Endometrial microvascular endothelial cells (primary cell): ENCODE data around the gene MAPK8IP3. TPM values are rescaled to one million over a fixed set of nuclear protein-coding genes. Genes with fewer than 3 reads are reported as not detected.

Experiments
- in situ Hi-C: cut with HindIII; loops from 2 replicates; pipeline ENCODE4 v1.10.0; 2017; ENCODE audit warnings: low sequenced_read_pairs, low pct_unique_long_range_greater_than_20kb; ENCODE audit errors: inconsistent ontology term
- total RNA-seq: library from RNA; depleted of rRNA; stranded (reverse); fragments of >200 nt; gene quantifications from one replicate; pipeline ENCODE4 v1.2.3, GENCODE V29; 2015; ENCODE audit errors: inconsistent ontology term

MAPK8IP3 gene
- total RNA-seq, 1 donor from 2014 or later: 35.8 TPM

DNA sequence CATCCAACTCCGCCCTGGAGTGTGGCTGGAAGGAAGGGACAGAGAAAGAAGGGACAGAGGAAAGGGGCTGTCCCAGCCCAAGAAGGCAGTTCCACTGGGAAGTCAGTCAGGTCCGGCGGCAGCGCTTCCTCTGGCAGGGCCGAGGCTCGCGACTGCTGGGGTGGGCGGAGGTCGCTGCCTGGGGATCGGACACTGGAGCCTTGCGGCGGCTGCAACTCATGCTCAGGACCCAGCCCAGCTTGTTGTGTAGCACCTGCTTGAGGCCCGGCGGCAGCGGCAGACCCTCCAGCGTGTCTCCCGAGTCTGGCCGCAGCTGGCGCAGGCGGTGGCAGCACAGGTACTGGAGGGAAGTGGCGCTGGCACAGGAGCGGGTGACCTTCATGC lies 71.0 kb downstream of the MAPK8IP3 start:
- in situ Hi-C loops: no loop called here

DNA sequence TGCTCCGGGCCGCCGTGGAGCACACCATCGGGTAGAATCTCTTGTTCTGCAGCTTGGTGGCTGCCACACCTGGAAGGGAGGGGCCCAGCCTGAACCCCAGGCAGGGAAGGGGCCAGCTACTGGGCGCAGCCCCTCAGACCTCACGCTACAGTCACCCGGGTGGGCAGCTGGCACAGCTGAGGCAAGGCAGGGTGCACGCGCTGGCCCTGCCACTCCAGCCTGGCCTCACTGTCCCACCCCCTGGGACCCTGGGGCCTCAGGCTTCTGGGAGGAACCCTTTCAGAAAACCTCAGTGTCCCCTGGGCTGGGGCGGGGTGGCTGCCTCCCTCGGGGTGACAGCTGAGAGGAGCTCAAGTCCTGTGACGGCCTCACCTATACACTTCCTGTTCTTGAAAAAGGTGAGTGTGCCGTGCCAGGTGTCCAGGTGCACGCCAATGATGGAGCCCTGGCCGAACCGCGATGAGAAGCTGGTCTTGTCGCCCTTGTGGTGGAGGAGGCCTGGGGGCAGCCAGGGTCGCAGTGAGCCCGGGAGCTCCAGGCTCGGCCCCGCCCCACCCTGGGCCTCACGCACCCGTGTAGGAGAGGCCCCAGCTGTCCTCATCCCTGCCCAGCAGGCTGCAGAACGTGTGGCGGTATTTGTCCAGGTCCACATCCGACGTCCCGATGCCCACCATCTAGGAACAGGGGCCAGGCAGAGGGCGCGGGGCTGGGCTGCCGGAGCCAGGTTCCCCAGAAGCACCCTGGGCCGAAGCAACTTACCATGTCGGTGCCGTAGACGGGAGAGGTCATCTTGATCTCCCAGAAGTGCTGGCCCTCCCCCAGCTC lies 71.6 kb downstream of the MAPK8IP3 start:
- in situ Hi-C loops: no loop called here

DNA sequence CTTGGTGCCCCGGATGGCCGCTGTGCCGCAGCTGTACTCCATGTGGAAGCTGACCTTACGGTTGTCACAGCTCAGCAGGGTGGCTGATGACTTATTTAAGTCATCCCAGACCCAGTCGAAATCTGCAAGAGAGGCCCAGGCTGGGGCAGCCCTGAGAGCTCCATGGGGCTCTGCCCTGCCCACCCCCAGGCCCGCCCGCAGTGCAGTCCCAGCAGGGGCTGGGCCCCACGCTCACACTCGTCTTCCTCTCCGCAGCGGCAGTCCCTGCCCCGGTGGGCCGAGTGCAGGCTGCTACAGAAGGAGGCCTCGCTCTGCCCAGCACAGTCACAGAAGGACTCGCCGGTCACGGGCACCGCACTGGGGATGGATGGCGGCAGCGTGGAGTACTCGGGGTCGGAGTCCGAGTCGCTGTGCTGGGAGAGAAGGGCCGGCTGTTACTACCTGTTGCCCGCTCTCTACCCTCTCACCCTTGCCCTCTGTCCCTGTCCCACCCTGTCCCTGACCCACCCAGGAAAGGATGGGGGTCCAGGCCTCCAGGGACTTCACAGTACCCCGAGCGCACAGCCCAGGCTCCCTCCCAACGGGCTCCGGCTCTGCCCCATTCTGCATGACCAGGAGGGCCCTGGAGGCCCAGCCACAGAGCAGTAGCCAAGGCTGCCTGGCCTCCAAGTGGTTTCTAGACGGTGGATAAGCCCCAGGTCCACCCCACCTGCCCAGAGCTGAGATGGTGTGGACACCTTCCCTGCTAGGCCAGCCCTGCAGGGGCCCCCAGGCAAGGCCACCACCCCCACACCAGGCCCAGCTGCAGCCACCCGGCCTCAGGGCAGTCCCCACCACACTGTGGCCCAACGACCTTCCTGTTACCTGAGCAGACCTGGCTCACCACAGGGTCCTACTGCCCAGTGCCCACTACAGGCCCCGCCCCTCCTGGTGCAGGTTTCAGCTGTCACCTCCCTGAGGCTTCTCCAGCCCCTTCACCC lies 72.5 kb downstream of the MAPK8IP3 start:
- in situ Hi-C loops: no loop called here

DNA sequence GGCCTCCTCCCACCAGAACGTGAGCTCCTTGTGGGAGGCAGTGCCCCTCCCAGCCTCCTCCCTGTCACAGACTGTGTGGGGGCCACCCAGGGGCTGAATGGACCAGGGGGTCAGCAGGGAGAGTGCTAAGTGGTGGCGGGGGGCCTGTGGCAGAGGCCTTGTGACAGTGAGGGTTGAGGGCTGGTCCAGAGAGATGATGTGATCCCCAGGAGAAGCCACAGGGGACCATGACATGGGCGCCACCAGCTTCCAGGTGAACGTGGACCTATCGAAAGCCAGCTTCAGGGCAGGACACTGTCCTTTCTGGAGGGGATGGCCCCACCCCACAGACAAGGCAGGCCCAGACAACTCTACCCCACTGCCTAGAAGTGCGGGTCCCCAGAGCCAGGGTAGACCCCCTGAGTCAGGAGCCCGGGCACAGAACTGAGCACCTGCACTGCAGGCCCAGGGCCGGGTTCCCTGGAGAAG lies 73.3 kb downstream of the MAPK8IP3 start:
- in situ Hi-C loops: no loop called here

DNA sequence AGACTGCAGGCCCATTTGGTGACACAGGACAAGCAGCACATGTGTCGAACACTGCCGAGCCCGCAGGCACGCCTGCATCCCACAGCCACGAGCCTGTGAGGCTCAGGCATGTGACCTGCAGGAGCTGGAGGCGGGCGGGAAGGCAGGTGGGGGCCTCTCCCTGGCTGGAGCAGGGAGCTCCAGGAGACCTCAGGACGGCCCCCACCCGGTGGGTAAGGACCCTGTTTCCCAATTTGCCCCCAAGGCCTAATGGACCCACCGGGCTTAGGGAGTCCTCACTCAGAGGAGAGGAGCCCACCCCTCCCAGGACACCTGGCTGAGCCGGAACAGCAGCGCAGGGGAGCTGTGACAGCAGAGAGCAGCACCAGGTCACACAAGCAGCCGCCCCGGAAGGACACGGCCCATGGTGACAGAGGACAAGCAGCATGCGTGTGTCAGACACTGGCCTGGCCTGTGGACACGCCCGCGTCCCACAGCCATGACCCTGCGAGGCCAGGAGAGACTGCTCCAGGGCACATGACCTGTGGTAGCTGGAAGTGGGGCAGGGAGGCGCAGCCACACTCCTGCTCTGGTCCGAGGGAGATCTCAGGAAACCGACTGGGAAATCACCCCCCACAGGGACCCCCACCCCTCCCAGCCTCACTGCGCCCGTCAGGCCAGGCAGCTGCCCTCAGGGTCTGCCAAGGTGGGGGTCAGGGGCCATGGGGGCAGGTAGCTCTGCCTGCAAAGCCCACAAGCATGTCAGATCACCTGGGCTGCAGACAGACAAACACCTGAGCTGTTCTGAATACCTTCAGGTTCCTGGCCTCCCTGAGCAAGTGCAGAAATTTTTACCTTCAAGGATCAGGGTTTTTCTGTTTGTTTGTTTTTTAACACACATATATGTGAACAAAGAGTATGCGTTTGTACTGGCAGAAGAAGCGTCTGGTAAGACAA lies 74.0 kb downstream of the MAPK8IP3 start:
- in situ Hi-C loops: no loop called here

DNA sequence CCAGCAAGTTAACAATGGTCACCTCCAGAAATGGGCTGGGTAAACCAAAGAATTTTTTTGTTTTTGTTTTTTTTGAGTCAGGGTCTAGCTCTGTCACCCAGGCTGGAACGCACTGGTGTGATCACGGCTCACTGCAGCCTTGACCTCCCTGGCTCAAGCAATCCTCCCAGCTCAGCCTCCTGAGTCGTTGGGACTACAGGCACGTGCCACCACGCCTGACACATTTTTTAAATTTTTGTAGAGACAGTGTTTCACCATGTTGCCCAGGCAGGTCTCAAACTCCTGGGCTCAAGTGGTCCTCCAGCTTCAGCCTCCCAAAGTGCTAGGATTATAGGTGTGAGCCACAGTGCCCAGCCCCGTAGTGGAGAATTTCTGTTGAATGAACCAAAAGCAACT lies 74.7 kb downstream of the MAPK8IP3 start:
- in situ Hi-C loops: no loop called here

DNA sequence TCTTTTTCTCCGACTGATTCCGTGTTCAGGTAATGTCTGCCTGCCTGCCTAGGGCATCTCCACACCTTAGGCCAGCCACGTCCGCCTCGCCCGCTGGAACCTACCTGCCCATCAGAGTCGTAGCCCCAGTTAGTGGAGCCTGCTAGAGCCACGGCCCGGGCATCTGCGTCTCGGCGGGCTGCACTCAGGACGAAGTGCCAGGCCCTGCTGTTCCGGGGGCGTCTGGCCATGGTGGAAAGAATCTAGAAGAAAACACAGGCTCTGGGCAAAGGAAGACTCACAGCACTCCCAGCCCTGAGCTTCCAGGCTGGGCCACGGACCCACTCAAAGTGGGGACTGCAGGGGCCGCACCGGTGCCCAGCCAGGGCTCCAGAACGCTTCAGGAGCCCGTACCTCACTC lies 75.3 kb downstream of the MAPK8IP3 start:
- in situ Hi-C loops: no loop called here

DNA sequence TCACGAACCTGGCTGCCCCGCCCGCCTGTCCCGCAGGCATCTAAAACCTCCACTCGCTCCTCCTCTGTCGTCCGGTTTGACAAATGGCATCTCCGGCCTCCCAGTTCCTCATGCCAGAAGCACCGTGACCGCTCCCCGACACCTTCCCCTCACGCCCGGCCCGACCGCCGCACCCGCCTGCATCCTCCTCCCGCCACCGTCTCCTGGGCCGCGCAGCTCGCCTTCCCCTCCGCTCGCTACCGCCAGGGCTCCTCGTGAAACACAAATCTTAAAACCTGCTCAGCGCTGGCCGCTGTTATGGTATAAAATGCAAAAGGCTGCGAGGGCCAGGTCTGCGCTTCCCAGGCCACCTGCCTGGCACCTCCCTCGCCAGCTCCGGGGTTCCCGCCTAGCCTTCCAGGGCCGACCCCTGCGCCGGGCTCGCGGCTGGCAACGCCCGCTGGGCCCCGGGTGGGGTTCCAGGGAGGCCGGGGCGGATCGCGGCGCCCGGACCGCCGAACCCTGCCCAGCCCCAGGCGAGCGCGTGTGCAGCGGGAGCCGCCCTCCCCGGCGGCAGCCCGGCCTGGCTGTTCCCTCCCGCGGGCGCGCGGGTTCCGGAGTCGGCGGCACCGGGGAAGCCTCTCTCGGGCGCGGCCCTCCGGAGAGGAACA lies 75.9 kb downstream of the MAPK8IP3 start:
- in situ Hi-C loops: no loop called here

DNA sequence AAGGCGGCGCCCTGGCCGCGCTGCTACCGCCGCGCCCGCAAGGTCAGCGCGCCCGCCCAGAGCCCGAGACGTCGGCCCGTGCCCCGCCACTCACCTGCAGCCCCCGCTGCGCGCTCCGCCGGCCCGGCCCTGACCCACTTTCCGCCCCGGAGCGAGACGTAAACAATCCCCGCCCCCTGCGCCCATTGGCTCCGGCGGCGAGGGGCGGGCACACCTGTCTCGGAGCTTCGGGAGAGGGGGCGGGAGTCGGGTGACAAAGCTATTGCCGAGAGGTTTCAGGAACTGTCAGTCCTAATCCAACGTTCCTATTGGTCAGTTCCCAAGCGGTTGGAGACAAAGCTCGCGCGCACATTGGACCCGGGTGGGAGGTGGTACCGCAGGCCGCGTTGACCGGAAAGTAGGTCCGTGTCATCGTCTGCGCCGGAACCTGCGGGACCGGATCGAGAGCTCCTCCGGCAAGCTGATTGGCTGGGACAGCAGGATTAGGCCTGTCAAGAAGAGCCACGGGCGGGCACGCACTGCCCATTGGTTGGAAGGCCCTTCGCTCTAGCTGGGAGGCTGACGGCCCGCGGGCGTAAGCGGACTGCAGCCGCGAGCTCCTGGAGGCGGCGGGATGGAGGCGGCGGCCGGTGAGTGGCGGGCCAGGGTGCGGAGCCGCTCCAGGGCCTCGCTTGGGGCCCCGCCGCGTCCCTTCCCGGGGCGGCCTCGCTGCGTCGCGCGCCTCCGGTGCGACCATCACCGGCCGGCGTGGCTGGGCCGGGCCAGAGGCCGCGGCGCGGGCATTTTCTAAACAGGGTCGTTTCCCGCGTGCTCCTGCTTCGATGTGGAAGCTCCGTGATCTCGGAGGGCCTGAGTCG lies 76.6 kb downstream of the MAPK8IP3 start, which contains the start of the genes NUBP2 and SPSB3:
NUBP2 (plus strand) TSS at position 553 of the 857 bp plus-strand sequence; CDS start at position 614, 61 bp downstream.
SPSB3 (minus strand) TSS at position 164 of the 857 bp plus-strand sequence. CDS start 1,088 bp downstream, outside the sequence.
- in situ Hi-C loops: no loop called here

DNA sequence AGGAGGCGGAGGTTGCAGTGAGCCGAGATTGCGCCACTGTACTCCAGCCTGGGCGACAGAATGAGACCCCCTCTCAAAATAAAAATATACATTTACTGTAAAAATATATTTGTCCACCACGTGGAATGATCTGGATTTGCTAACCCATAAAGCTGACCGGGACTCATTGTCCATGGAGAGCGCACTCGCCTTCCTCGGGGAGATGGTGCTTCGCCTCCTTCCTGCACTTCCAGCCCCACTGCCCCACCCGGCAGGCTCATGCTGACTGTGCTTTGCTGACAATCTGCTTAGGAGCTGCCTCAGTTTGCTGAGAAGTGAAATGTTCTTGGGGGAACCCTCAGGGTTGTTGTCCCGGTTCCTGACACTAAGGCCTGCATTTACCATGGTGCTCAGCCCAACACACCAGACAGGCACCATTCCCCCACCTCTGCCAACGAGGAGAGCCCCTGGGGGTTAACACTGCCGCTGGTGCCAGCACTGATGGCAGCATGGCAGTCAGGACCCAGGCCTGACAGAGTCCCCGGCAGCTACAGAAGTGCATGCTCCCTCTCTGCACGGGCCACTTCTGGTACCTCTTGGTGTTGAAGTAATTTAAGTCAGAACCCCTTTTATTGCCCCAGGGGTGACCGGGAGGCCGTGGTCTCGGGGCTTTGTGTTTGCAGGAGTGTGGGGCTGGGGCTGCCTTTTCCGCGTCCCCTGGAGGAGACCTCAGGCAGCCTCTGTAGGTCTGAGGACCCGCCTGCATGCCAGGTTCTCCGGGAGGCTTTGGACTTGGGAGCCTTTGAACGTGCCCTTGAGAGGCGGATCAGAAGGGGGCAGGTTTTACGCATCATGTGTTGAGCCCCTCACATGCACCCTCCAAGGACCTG lies 79.2 kb downstream of the MAPK8IP3 start:
- in situ Hi-C loops: no loop called here

DNA sequence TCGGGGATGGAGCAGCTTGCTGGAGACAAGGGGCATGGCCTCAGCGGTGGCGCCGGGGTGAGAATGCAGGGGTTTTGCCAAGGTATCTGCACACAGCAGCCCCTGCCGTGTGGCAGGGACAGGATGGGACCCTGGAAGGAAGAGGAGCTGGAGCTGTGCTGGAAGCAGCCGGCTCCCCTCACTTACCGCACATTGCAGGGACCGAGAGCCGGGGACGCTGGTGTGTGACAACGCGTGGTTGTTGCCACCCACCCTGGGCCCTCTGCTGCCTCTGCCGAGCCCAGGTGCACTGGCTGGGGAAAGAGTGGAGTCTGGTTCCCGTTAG lies 79.8 kb downstream of the MAPK8IP3 start:
- in situ Hi-C loops: no loop called here

DNA sequence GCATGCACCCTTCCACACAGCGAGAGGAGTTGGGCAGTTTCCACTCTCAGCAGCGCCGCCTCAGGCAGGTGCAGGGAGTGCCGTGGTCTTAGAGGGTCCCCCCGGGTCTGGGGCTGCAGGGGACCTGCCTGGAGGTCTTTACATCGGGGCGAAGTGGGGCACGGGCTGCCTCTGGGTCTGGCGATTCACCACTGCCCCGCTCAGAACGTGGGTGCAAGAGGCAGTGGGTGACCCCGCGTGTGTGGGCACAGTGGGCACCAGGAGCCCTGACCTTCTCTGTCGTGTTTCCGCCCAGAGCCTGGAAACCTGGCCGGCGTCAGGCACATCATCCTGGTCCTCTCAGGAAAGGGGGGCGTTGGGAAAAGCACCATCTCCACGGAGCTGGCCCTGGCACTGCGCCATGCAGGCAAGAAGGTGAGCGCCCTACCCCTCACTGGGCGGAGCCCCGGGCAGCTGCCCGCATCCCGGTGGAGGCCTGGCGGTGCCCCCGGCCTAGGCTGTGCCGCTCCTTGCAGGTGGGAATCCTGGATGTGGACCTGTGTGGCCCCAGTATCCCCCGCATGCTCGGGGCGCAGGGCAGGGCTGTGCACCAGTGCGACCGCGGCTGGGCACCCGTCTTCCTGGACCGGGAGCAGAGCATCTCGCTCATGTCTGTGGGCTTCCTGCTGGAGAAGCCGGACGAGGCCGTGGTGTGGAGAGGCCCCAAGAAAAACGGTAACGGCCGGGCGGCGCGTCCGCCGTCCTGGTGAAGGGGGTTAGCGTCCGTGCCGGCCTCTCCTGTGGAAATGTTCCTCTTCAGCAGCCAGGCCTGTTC lies 80.5 kb downstream of the MAPK8IP3 start:
- in situ Hi-C loops: no loop called here

DNA sequence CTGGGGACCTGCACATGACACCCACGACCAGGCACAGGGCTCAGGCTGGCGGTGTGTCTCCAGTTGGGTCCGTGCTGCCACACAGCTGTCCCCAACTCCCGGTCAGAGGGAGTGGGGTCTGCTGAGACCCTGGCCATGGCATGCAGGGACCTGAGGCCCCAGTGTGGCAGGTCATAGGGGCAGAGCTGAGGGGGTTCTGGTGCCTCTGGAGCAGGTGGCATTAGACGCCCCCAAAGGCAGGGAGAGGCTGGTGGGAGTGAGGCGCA lies 81.0 kb downstream of the MAPK8IP3 start:
- in situ Hi-C loops: no loop called here

DNA sequence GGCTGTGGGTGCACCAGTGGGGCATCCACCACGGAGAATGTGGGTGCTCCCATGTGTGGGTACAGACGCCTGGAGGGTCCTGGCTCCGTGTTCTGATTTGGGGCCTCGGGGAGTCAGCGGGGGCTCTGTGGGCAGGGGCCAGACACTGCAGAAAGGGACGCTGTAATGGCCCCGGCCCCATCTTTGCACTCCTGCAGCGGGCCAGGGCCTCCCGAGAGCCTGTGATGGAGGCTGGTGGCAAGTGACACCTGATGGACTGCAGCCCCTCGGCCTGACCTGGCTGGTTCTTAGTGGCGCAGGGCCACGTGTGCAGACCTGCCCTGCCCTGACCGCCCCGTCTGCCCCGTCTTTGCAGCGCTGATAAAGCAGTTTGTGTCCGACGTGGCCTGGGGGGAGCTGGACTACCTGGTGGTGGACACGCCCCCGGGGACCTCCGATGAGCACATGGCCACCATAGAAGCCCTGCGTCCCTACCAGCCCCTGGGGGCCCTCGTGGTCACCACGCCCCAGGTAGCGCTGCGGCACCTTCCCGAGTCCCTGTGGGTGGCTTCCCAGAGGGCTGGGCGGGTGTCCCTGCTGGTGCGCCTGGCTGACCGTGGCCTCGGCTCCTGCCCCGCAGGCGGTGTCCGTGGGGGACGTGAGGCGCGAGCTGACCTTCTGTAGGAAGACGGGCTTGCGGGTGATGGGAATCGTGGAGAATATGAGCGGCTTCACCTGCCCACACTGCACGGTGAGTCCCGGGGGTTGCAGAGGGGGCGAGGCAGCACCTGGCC lies 81.5 kb downstream of the MAPK8IP3 start:
- in situ Hi-C loops: no loop called here

DNA sequence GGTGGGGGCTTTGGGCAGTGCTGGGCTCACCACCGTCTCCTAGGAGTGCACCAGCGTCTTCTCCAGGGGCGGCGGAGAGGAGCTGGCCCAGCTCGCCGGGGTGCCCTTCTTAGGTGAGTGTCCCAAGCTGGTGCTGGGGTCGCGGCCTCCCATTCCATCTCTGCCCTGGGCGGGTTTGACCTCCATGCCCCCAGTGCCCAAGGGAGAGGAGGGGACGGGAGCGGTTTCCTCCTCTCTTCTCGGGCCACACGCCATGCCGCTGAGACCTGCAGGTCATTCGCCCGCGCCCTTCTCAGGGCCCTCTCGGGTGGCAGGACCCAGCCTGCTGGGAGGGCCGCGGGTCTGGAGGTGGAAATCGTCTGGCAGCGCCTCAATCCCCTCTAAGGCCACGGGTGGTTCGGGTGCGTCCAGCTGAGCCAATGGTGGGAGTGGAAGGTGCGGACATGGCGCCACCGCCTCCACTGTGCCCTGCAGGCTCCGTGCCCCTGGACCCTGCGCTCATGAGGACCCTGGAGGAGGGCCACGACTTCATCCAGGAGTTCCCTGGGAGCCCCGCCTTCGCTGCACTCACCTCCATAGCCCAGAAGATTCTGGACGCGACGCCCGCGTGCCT lies 82.2 kb downstream of the MAPK8IP3 start:
- in situ Hi-C loops: no loop called here
